ENCODE measurements around the gene PHLPP1. TPM values are rescaled to one million over a fixed set of nuclear protein-coding genes. Genes with fewer than 3 reads are reported as not detected.

The PHLPP1 gene
- total RNA-seq, 1 experiment from 2014 or later, result 28.0 TPM

GRCh38 chr18:62710417-62710816 is 4.9 kb upstream of the PHLPP1 start:
- H3K27me3 Mint-ChIP-seq (ENCODE audit: unreplicated experiment), result no peaks in the 10 kb centered on the region
- TF ChIP-seq CTCF (IDR thresholded peaks at IDR 0.05; ENCODE audit: unreplicated experiment), result no peak
- H3K36me3 Mint-ChIP-seq (ENCODE audit: insufficient read depth, unreplicated experiment), result peaks cover 10% of the 10 kb centered on the region
- intact Hi-C loops (cut with micrococcal nuclease; ENCODE audit: unreplicated experiment), result no loop called here
- DNase-seq, result no peak
- H3K9me3 Mint-ChIP-seq (ENCODE audit: low read depth, unreplicated experiment), result no peaks in the 10 kb centered on the region
- no TSS peak for BruUV-seq (replicated peaks)
- H3K27ac Mint-ChIP-seq (ENCODE audit: unreplicated experiment), result no peak overlapping the region
- H3K4me3 Mint-ChIP-seq (ENCODE audit: low read depth, unreplicated experiment), result no peak overlapping the region
- H3K4me1 Mint-ChIP-seq (ENCODE audit: low read depth, unreplicated experiment), result no peaks in the 10 kb centered on the region
- CTCF ChIA-PET, result no interaction called here

- BruUV-seq (replicated peaks), result no TSS peak
- intact Hi-C loops (cut with micrococcal nuclease; ENCODE audit: unreplicated experiment), result no loop called here
- Mint-ChIP-seq H3K27ac (ENCODE audit: unreplicated experiment) (no peak overlapping the region), H3K27me3 (ENCODE audit: unreplicated experiment) (no peaks in the 10 kb centered on the region), H3K4me1 (ENCODE audit: low read depth, unreplicated experiment) (no peaks in the 10 kb centered on the region), H3K4me3 (ENCODE audit: low read depth, unreplicated experiment) (no peak overlapping the region), H3K36me3 (ENCODE audit: insufficient read depth, unreplicated experiment) (peaks cover 22% of the 10 kb centered on the region), H3K9me3 (ENCODE audit: low read depth, unreplicated experiment) (no peaks in the 10 kb centered on the region)
- CTCF ChIA-PET, result no interaction called here
- no peak for DNase-seq
- TF ChIP-seq CTCF (IDR thresholded peaks at IDR 0.05; ENCODE audit: unreplicated experiment), result no peak
These were observed 3.6 kb upstream of the PHLPP1 start for GRCh38 chr18:62711781-62712180.

- Mint-ChIP-seq H3K9me3 (ENCODE audit: low read depth, unreplicated experiment) (no peaks in the 10 kb centered on the region), H3K4me1 (ENCODE audit: low read depth, unreplicated experiment) (no peaks in the 10 kb centered on the region), H3K36me3 (ENCODE audit: insufficient read depth, unreplicated experiment) (peaks cover 40% of the 10 kb centered on the region), H3K4me3 (ENCODE audit: low read depth, unreplicated experiment) (no peak overlapping the region), H3K27ac (ENCODE audit: unreplicated experiment) (no peak overlapping the region), H3K27me3 (ENCODE audit: unreplicated experiment) (no peaks in the 10 kb centered on the region)
- CTCF ChIA-PET, result no interaction called here
- BruUV-seq (replicated peaks), result no TSS peak
- intact Hi-C loops (cut with micrococcal nuclease; ENCODE audit: unreplicated experiment), result loop anchor here (2.0 kb wide), 1 partner anchor 263 kb away; no protein-coding TSS in a partner anchor
- no peak for TF ChIP-seq CTCF (IDR thresholded peaks at IDR 0.05; ENCODE audit: unreplicated experiment)
- DNase-seq, result no peak
These were observed 1.6 kb upstream of the PHLPP1 start for GRCh38 chr18:62713651-62714247.

- BruUV-seq (replicated peaks), result TSS peak; percentile 62
- no peaks in the 10 kb centered on the region for H3K27me3 Mint-ChIP-seq (ENCODE audit: unreplicated experiment)
- H3K4me1 Mint-ChIP-seq (ENCODE audit: low read depth, unreplicated experiment), result no peaks in the 10 kb centered on the region
- peak; percentile 99 for DNase-seq
- peak overlapping the region; percentile 93 for H3K27ac Mint-ChIP-seq (ENCODE audit: unreplicated experiment)
- CTCF ChIA-PET, result interaction anchor here (0.6 to 2.1 kb wide), 22 partner anchors 19 to 1082 kb away, joined by 3 to 12 read pairs (median 4); no protein-coding TSS in a partner anchor
- peaks cover 51% of the 10 kb centered on the region for H3K36me3 Mint-ChIP-seq (ENCODE audit: insufficient read depth, unreplicated experiment)
- H3K4me3 Mint-ChIP-seq (ENCODE audit: low read depth, unreplicated experiment), result peak overlapping the region; percentile 80
- TF ChIP-seq CTCF (IDR thresholded peaks at IDR 0.05; ENCODE audit: unreplicated experiment), result peak; percentile 60
- H3K9me3 Mint-ChIP-seq (ENCODE audit: low read depth, unreplicated experiment), result no peaks in the 10 kb centered on the region
- intact Hi-C loops (cut with micrococcal nuclease; ENCODE audit: unreplicated experiment), result loop anchor here (2.0 to 5.0 kb wide), 6 partner anchors 97 to 388 kb away; partner anchors contain the start of gene TNFRSF11A
These were observed 488 bp upstream of the PHLPP1 start for GRCh38 chr18:62714671-62715435.

Measured in Calu3 (cell line).